GM12872 (cell line): ENCODE measurements around the gene WIPF3.

ENCODE experiments used
- CTCF ChIP-seq: IDR thresholded peaks from 3 replicates; pipeline ENCODE4 v1.5.1; 2011; ENCODE audit warnings: low read depth, mild to moderate bottlenecking, low read length, moderate library complexity; ENCODE audit not compliant: insufficient read depth

The WIPF3 gene

GRCh38 chr7:29929018-29929807, 122.9 kb downstream of the WIPF3 start:
- TF ChIP-seq CTCF: no peak

- TF ChIP-seq CTCF: no peak
These were observed 128.8 kb downstream of the WIPF3 start for GRCh38 chr7:29935111-29935510.

- TF ChIP-seq CTCF: no peak
These were observed 130.8 kb downstream of the WIPF3 start for GRCh38 chr7:29937132-29937531.

- no peak for TF ChIP-seq CTCF
These were observed 133.9 kb downstream of the WIPF3 start for GRCh38 chr7:29940199-29940598.

GRCh38 chr7:29945259-29945809, 139.0 kb downstream of the WIPF3 start:
- TF ChIP-seq CTCF: no peak

GRCh38 chr7:29946428-29947186, 140.3 kb downstream of the WIPF3 start:
- peak; percentile 44; the same call in 2 of the 3 replicates for TF ChIP-seq CTCF

- TF ChIP-seq CTCF: no peak
These were observed 142.3 kb downstream of the WIPF3 start for GRCh38 chr7:29948587-29948986.
